SH-SY5Y (cell line): ENCODE data around the gene CFAP57.

Experiments used
- GATA2 ChIP-seq: IDR thresholded peaks from 2 replicates; pipeline ENCODE4 v1.6.1; 2011; ENCODE audit warnings: mild to moderate bottlenecking, low read depth, low read length
- GATA3 ChIP-seq: IDR thresholded peaks from 2 replicates; pipeline ENCODE4 v1.6.1; 2011; ENCODE audit warnings: low read depth, mild to moderate bottlenecking, low read length, moderate library complexity

DNA sequence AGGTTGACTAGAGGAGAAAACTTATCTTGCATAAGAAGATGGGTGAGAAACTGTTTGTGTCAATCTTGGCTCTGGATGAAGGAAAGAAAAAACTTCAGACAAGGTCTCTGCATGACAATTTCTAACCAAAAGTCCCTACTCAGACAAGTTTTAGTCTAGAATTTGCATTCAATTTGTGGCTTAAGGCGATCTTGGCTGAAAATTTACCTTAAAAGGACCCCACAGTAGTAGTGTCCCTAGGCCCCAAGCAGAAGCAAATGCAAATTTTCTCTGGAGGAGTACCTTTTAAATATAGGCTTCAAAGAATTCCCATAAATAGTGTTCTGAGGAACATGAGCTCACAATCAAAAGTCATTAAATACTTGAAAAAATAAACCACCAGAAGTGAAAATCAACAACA is 80.1 kb downstream of the CFAP57 start:
- TF ChIP-seq GATA2 (no peak), GATA3 (no peak)
